ENCODE data around the gene NEURL1. TPM values are rescaled to one million over a fixed set of nuclear protein-coding genes. Genes with fewer than 3 reads are reported as not detected.

Gene NEURL1
- total RNA-seq, 1 experiment from 2014 or later, result 0.10 TPM

DNA sequence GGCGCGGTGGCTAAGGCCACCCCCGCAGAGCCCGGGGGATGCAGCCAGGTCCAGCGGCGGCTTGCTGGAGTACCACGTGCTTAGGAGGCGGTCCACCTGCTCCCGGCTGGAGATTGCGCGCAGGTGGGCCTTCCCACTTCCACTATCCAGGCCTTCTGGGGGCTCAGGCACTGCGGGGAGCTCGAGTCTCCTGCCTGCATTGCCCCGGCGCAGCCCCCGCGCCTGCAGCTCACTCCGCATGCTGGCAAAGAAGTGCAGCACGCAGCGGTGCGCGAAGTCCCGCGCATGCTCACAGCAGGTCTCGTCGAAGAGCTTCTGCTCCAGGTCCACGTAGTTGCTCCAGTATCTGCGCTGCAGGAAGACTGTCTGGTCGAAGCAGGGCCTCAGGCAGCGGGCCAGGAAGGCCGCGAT, 20.2 kb upstream of the NEURL1 start:
- POLR2A ChIA-PET, result no interaction called here
- no peak overlapping the region for H3K4me3 ChIP-seq (ENCODE audit: low read depth in 2 of 2, low read length in 2 of 2)

DNA sequence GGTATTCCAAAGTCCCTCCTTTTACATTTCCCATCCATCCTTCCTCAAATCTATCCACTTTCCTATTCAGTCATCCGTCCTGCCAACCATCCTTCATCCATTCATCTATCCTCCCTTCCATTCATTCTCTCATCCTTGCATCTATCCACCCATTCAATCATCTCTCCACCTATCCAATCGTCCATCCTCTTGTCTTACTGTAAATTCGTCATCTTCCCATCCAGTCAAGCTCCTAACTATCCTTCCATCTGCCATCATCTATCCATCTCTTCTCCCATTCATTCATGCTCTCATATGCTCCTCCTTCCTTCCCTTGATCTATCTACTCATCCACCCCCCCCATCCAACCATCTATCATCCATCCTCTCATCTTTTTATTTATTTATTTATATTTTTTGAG, 19.4 kb upstream of the NEURL1 start:
- TF ChIP-seq TCF7L2 (IDR thresholded peaks at IDR 0.05; ENCODE audit: low read depth, low read length) (no peak), REST (IDR thresholded peaks at IDR 0.05; ENCODE audit: insufficient read depth in 1 of 2, low read depth in 2 of 2, low read length in 1 of 2) (no peak), POLR2AphosphoS5 (IDR thresholded peaks at IDR 0.05; ENCODE audit: low read depth, low read length) (no peak), CTCF (IDR thresholded peaks at IDR 0.05) (no peak), SIN3A (IDR thresholded peaks at IDR 0.05; ENCODE audit: borderline replicate concordance, insufficient read depth, low read depth, low read length) (no peak)
- intact Hi-C loops (cut with micrococcal nuclease; ENCODE audit: unreplicated experiment) (no loop called here), in situ Hi-C loops (cut with HindIII; ENCODE audit: low pct_unique_long_range_greater_than_20kb, low sequenced_read_pairs) (loop anchor here (10.0 kb wide), 1 partner anchor 79 kb away; the partner anchor contains the start of genes ATP5MK and PDCD11)
- DNase-seq (ENCODE audit: low read depth, low spot score), result no peak
- ChIA-PET CTCF (no interaction called here), POLR2A (no interaction called here)
- Histone ChIP-seq H3K27me3 (ENCODE audit: control insufficient read depth, insufficient read depth, low read length) (no peaks in the 10 kb centered on the region; the same call in 1 of the 2 replicates), H3K9me3 (ENCODE audit: control insufficient read depth, insufficient read depth, low read depth, low read length) (no peaks in the 10 kb centered on the region), H3K4me3 (ENCODE audit: low read depth in 2 of 2, low read length in 2 of 2) (no peak overlapping the region), H3K36me3 (ENCODE audit: control insufficient read depth, insufficient read depth, low read length) (no peaks in the 10 kb centered on the region), H3K27ac (ENCODE audit: low read length) (no peak overlapping the region), H3K4me1 (ENCODE audit: control insufficient read depth, insufficient read depth, low read length) (no peaks in the 10 kb centered on the region)
- no peak for ATAC-seq
- no TSS peak for BruUV-seq (replicated peaks)

More for the DNA sequence above, 20.2 kb upstream of the NEURL1 start:
- ATAC-seq (no peak), DNase-seq (ENCODE audit: low read depth, low spot score) (no peak)
- Histone ChIP-seq H3K4me1 (ENCODE audit: control insufficient read depth, insufficient read depth, low read length) (no peaks in the 10 kb centered on the region), H3K27me3 (ENCODE audit: control insufficient read depth, insufficient read depth, low read length) (no peaks in the 10 kb centered on the region; the same call in 1 of the 2 replicates), H3K9me3 (ENCODE audit: control insufficient read depth, insufficient read depth, low read depth, low read length) (no peaks in the 10 kb centered on the region), H3K36me3 (ENCODE audit: control insufficient read depth, insufficient read depth, low read length) (no peaks in the 10 kb centered on the region), H3K27ac (ENCODE audit: low read length) (no peak overlapping the region)
- CTCF ChIA-PET, result no interaction called here
- TF ChIP-seq POLR2AphosphoS5 (IDR thresholded peaks at IDR 0.05; ENCODE audit: low read depth, low read length) (no peak), CTCF (IDR thresholded peaks at IDR 0.05) (no peak), SIN3A (IDR thresholded peaks at IDR 0.05; ENCODE audit: borderline replicate concordance, insufficient read depth, low read depth, low read length) (no peak), REST (IDR thresholded peaks at IDR 0.05; ENCODE audit: insufficient read depth in 1 of 2, low read depth in 2 of 2, low read length in 1 of 2) (no peak), TCF7L2 (IDR thresholded peaks at IDR 0.05; ENCODE audit: low read depth, low read length) (no peak)
- in situ Hi-C loops (cut with HindIII; ENCODE audit: low pct_unique_long_range_greater_than_20kb, low sequenced_read_pairs), result loop anchor here (10.0 kb wide), 1 partner anchor 78 kb away; the partner anchor contains the start of genes ATP5MK and PDCD11
- intact Hi-C loops (cut with micrococcal nuclease; ENCODE audit: unreplicated experiment), result no loop called here
- no TSS peak for BruUV-seq (replicated peaks)
